ENCODE data around the gene ANAPC13. TPM values are rescaled to one million over a fixed set of nuclear protein-coding genes. Genes with fewer than 3 reads are reported as not detected.
A peak's percentile ranks its signal among the peaks of the same experiment; 100 is the strongest.

Gene ANAPC13
- total RNA-seq, 1 donor from 2014 or later: 210 TPM

DNA sequence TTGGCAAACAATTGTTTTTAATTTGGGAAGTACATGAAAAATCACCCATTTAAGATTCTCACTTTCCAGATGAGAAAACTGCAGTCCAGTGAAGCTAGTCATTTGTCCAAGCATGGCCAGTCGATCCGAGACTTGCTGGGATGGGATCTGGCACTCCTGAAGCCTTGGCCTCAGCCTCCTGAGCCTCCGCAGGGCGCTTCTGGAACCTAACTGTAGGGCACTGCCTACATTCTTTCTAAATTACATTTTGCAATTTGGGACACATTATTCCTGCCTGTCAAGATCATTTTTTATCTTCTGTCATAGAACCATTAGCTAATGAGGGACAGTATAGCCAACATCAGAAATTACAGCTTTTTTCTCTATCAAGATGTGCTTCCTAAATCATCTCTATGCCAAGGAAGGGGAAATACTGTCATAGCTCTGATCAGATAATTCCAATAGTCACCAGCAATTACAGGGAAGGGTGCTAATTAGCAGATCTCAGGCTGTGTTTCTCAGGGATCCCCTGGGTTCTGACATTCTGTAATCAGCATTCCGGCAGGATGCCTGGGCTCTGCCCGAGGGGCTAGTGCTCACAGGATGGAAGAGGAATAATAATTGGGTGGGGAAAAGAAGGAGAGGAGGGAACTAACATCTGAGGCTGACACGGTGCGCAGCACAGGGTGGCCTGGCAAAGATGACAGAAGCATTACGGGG, 28.3 kb downstream of the ANAPC13 start:
- no peak for DNase-seq (ENCODE audit: low read depth)

- no peak for DNase-seq (ENCODE audit: low read depth)
Observed at GRCh38 chr3:134453631-134454030, 32.2 kb downstream of the ANAPC13 start.

GRCh38 chr3:134449951-134450350, 35.8 kb downstream of the ANAPC13 start:
- DNase-seq (ENCODE audit: low read depth): no peak

- peak; percentile 55 for DNase-seq (ENCODE audit: low read depth)
Observed at GRCh38 chr3:134449277-134449676, 36.5 kb downstream of the ANAPC13 start.

DNA sequence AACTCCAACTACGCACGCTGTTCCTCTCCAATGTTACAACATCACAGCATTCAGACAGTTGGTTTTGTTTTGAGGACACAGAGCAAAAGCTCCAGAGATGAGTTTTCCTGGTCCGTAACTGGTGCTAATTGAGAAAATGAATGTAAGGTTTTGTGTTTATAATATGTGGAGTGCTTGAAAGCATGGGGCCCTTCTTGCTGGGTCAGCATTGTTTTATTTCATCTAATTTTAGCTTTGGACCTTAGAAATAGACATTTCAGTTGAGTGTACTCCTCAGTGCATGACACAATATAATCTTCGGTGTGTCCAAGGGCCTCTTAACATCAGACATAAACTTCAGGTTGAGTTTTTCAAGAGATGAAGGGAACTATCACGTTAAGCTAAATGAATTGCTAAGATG, 37.1 kb downstream of the ANAPC13 start:
- DNase-seq (ENCODE audit: low read depth): no peak

DNA sequence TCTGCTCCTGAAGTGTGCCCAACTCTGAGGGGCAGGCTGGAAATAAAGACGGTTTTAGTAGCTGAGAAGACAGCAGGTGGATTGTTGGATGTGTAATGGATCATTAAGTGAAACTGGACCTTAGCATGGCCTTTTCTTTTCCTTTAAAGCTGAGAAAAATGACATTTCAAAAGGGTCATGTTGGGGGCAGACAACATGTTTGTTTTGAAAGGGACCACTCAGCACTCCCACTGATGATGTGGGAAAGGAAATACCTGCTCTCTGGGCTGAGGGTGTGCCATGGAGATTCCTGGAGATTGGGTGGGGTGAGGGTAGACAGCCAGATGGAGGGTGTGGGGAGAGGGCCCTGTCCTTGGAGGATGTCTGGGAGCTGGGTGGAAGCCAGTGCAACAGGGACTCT, 38.4 kb downstream of the ANAPC13 start:
- no peak for DNase-seq (ENCODE audit: low read depth)

DNA sequence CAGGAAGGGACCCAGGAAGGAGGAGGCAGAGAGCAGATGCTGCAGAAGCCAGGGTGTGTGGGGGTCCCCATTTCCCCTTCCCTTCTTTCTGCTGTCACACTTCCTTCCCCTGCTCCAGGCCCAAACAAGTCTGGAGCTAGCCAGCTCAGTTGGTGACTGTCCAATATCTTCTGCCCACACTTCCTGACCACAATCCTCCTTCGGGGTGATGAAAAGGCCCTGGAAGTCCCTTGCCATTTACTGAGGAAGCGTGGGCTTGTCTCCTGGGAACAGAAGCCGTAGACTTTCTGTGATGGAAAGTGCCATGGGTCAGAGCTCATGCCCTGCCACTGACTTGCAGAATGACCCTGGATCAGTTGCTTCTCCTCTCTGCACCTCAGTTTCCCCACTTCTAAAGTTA, 39.0 kb downstream of the ANAPC13 start:
- peak; percentile 49 for DNase-seq (ENCODE audit: low read depth)

GRCh38 chr3:134445636-134446035, 40.1 kb downstream of the ANAPC13 start:
- peak; percentile 34 for DNase-seq (ENCODE audit: low read depth)

DNA sequence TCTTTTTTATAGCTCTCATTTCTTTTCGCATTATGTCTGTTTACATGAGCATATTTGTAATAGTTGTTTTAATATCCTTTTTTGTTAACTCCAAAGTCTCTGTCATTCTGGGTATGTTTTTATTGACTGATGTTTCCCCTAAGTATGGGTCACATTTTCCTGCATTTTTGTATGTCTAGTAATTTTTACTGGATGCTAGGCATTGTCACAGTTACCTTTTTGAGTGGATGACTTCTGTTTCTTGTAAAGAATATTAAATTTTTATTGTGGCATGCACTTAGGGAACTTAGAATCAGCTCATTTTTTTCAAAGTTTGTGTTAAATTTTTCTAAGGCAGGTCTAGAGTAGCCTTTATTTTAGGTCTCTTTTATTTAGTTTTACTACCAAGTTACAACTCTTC, 40.7 kb downstream of the ANAPC13 start:
- no peak for DNase-seq (ENCODE audit: low read depth)

DNA sequence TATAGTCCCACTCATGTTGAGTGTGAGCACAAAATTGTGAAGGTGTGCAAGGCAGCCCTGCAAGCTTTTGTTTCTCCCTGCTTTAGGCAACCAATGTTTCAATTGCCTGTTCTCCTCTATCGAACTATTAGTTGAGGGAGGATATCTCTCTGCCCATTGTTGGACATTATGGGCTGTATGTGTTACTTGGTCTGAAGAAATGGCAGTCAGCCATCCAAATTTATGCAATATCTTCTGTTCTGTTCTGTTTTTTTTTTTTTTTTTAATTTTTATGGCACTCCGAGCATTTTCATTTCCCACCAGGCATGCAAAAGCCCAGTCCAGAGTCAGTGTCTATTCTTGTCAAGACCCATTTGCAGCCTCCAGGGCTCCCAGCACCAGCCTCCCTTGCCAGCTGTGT, 44.0 kb downstream of the ANAPC13 start:
- no peak for DNase-seq (ENCODE audit: low read depth)

DNA sequence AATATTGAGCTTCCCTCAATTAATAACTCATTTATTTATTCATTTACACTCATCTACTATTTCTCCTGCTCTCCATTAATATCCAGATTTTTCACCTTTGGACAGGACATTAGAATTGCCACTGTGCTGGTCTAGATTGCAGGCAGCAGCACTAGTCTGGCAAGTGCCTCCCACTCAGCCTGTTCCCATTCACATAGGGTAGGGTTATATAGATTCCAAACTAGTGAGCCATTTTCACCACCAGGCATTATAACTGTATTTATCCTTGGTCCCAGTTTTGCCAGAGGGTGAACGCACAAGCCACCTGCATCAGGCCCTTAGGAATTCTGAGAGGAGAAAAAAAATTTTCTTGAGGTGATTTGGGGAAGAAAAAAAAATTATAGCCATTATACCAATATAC, 44.5 kb downstream of the ANAPC13 start:
- no peak for DNase-seq (ENCODE audit: low read depth)

DNA sequence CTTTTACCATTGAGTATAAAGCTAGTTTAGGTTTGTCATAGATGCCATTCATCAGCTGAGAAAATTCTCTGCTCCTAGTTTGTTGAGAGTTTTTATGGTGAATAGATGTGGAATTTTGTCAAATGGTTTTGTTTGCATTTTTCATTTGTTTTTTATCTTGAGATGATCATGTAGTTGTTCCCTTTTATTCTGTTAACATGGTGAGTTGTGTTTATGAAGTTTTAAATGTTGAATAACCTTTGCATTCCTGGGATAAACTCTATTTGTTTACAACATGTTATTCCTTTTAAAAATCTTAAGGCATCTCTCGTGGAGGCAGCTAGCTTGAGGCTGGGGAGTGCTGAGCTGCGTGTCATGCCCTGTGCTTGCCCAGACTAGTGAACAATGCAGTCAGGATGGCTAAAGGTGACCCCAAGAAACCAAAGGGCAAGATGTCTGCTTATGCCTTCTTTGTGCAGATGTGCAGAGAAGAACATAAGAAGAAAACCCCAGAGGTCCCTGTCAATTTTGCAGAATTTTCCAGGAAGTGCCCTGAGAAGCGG, 48.5 kb downstream of the ANAPC13 start:
- no peak for DNase-seq (ENCODE audit: low read depth)

DNA sequence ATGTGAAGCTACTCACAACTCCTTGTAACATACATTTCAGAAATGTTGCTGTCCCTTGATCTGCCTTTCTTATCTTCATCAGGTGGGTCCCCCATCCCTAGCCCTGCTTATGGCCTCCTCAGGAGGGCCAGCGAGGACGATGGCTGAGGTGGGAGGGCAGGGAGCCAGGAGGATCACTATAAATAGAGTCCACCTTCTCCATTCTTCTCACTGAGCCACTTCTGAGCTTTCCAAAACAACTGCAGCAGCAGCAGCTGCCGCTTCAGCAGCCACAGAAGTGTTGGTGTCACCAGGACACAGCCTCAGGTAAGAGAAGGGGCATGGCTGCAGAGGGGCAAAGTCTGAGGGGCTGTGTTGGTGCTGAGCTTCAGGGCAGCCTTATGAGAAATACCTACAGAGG, 53.5 kb downstream of the ANAPC13 start:
- DNase-seq (ENCODE audit: low read depth): peak; percentile 44

DNA sequence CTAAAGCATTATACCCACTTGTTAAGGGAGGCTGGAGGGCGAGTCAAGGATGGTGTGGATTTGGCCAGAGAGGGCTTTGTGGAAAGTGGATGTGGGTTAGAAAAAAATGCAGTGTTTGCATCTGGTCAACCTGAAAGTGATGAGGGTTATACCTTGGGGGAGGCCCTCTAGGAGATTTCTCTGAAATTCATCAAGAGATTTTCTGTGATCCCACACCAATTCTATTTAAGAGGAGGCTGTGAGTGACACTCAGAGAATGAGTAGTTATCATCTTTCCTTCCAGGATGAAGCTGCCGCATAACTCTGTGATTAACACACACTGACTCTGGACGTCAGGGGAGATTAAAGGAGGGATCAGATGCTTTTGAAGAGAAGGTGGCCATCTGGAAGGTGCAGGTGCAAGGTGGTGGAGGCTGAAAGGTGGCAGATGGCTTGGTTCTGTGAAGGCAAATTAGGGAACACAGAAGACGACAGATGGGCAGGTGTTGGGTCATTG, 54.8 kb downstream of the ANAPC13 start:
- no peak for DNase-seq (ENCODE audit: low read depth)

DNA sequence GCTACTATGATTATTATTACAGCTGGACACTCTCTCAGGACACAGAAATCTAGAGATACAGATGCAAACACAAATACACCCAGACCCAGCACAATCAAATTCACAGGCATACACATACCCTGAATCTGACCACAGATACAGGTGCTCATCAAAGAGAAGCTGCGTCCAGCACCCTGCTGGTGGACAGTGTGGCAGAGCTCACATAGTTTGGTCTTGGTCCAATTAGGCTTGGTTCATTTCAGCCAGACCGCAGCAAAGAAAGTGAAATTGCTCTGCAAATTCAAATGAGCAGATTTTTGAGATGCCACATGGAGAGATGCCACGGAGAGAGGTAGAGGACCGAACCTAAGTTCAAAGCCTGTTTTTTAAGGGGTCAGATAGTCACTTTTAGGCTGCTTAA, 55.6 kb downstream of the ANAPC13 start:
- no peak for DNase-seq (ENCODE audit: low read depth)

DNA sequence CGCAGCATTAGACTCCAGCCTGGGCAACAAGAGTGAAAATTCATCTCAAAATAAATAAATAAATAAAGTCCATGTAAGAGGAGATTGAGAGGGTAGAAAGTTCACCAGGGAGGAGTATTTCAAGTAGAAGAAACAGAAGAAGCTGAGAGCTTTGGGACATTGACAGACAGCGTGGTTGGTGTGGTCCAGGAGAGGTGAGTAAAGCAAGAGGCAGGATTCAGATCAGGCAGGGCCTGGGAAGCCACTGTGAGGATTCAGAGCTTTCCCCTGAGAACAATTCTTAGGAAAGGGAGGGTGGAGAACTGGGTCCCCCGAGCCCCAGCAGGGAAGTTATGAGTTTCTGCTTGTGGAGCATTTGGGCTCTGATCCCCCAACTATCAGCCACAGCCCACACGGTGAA, 57.4 kb downstream of the ANAPC13 start:
- DNase-seq (ENCODE audit: low read depth): peak; percentile 39

Other genes with a start within 250 kb of the ANAPC13 start
- gene RYK, start 235.1 kb downstream of the ANAPC13 start, total RNA-seq: 47.3 and 51.0 TPM in 2 replicates
- gene AMOTL2, start 111.5 kb downstream of the ANAPC13 start, total RNA-seq: 116 and 125 TPM in 2 replicates
- gene CEP63, start 72 bp upstream of the ANAPC13 start, total RNA-seq: 17.6 and 22.5 TPM in 2 replicates
- gene KY, start 165.0 kb upstream of the ANAPC13 start, total RNA-seq: 1.6 and 4.3 TPM in 2 replicates